ENCODE results near the gene RRAGD.

RRAGD gene

GRCh38 chr6:89433252-89434149, 21.4 kb upstream of the RRAGD start:
- H3K4me3 ChIP-seq (ENCODE audit: low read length): peak overlapping the region; percentile 23
- TF ChIP-seq CTCF (conservative IDR thresholded peaks at IDR 0.05; ENCODE audit: low read length): no peak
- DNase-seq (ENCODE audit: low read depth): no peak

DNA sequence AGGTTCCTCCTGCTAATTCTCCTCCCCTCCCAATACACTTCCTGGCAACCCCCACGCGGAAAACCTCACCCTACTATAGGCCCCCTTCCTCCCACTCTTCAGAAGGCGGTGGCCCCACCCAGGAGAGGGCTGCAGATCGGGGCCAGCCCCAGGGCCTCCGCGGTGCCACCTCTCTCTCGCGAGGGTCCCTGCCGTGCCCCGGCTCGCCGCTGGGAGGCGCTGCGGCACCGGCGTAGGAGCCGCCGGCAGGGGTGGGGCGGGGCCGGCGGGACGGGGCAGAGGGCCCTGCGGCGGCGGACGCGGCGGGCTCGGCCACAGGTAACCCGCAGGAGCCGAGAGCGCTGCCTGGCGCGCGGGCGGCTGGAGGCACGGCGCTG, 20.8 kb upstream of the RRAGD start, which contains the start of gene ANKRD6:
Gene ANKRD6 (plus strand): TSS at position 278 of the 377 bp plus-strand sequence. CDS start 133,825 bp downstream, outside the sequence.
- TF ChIP-seq CTCF (conservative IDR thresholded peaks at IDR 0.05; ENCODE audit: low read length): peak; percentile 45
- DNase-seq (ENCODE audit: low read depth): peak; percentile 9
- H3K4me3 ChIP-seq (ENCODE audit: low read length): peak within 1 kb of the TSS; percentile 44

GRCh38 chr6:89430201-89430962, 18.3 kb upstream of the RRAGD start:
- H3K4me3 ChIP-seq (ENCODE audit: low read length): no peak overlapping the region
- DNase-seq (ENCODE audit: low read depth): no peak
- TF ChIP-seq CTCF (conservative IDR thresholded peaks at IDR 0.05; ENCODE audit: low read length): no peak

GRCh38 chr6:89416796-89417195, 4.7 kb upstream of the RRAGD start:
- no peak for DNase-seq (ENCODE audit: low read depth)
- no peak for TF ChIP-seq CTCF (conservative IDR thresholded peaks at IDR 0.05; ENCODE audit: low read length)
- H3K4me3 ChIP-seq (ENCODE audit: low read length): no peak overlapping the region

- no peak for DNase-seq (ENCODE audit: low read depth)
- H3K4me3 ChIP-seq (ENCODE audit: low read length): no peak overlapping the region
- TF ChIP-seq CTCF (conservative IDR thresholded peaks at IDR 0.05; ENCODE audit: low read length): no peak
Observed at GRCh38 chr6:89415185-89415584, 3.1 kb upstream of the RRAGD start.

DNA sequence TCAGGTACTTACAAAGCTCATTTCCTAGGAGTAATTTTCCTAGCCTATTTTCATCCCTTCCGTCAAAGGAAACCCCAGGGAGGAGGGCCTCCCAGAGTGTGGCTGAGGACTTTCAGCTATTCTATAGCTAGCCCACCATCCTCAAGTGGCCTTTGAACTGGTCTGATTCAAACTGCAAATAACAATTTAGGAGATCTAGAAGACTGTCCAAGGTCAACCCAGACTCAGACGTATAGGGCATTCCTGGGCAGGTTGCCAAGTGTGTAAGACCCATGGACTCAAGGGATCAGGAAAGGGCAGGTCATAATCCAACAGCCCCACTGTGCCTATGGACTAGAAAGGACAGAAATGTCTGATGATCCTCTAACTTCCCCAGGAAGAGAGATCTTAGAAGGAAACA, 2.1 kb upstream of the RRAGD start:
- no peak for TF ChIP-seq CTCF (conservative IDR thresholded peaks at IDR 0.05; ENCODE audit: low read length)
- DNase-seq (ENCODE audit: low read depth): no peak
- no peak overlapping the region for H3K4me3 ChIP-seq (ENCODE audit: low read length)

Measured in AG10803 (cell line).